NCI-H1105 (cell line): ENCODE measurements around the gene S100A5.

ENCODE experiments used
- DNase-seq: peaks from one replicate; lab custom pipeline; 2025; lab: John Stamatoyannopoulos, UW

S100A5 gene

GRCh38 chr1:153507926-153508583 is 32.7 kb downstream of the S100A5 start:
- no peak for DNase-seq

GRCh38 chr1:153506831-153507413 is 33.8 kb downstream of the S100A5 start:
- DNase-seq: no peak

- DNase-seq: no peak
Observed at GRCh38 chr1:153506386-153506785, 34.3 kb downstream of the S100A5 start.

GRCh38 chr1:153505576-153505975 is 35.2 kb downstream of the S100A5 start:
- DNase-seq: no peak

- DNase-seq: no peak
Observed at GRCh38 chr1:153503766-153504165, 37.0 kb downstream of the S100A5 start.

- DNase-seq: no peak
Observed at GRCh38 chr1:153498746-153499145, 42.0 kb downstream of the S100A5 start.

GRCh38 chr1:153495536-153495935 is 45.2 kb downstream of the S100A5 start:
- no peak for DNase-seq

- peak; percentile 72 for DNase-seq
Observed at GRCh38 chr1:153494976-153495535, 45.7 kb downstream of the S100A5 start.

GRCh38 chr1:153493343-153493960 is 47.3 kb downstream of the S100A5 start:
- DNase-seq: no peak

- peak; percentile 81 for DNase-seq
Observed at GRCh38 chr1:153490272-153491051, 50.3 kb downstream of the S100A5 start.

- no peak for DNase-seq
Observed at GRCh38 chr1:153488731-153489130, 52.0 kb downstream of the S100A5 start.

- DNase-seq: no peak
Observed at GRCh38 chr1:153487707-153488106, 53.0 kb downstream of the S100A5 start.
